Neural progenitor cell (in vitro differentiated cells): ENCODE data around the gene FBXO44. TPM values are rescaled to one million over a fixed set of nuclear protein-coding genes. Genes with fewer than 3 reads are reported as not detected.

Source experiments
- DNase-seq: peaks from one replicate; pipeline ENCODE4 v3.0.0-alpha.2; 2016; ENCODE audit warnings: low spot score
- H2AFZ ChIP-seq: fragments of 200-600 bp; sonication (generic); replicated peaks from 2 replicates; pipeline ENCODE4 v1.6.1; 2016; ENCODE audit warnings: antibody characterized with exemption
- H3F3A ChIP-seq: fragments of 200-600 bp; sonication (generic); 2 replicates; pipeline ENCODE4 v1.6.1; 2016; ENCODE audit warnings: antibody characterized with exemption, low read depth
- H3K27ac ChIP-seq: fragments of 200-600 bp; sonication (generic); 2 replicates; pipeline ENCODE4 v1.5.1; 2016; ENCODE audit warnings: mild to moderate bottlenecking
- H3K27me3 ChIP-seq: fragments of 200-600 bp; sonication (generic); 2 replicates; pipeline ENCODE4 v1.6.1; 2016; ENCODE audit warnings: mild to moderate bottlenecking, moderate library complexity
- H3K36me3 ChIP-seq: fragments of 200-600 bp; sonication (generic); 2 replicates; pipeline ENCODE4 v1.5.1; 2016
- H3K4me1 ChIP-seq: fragments of 200-600 bp; sonication (generic); 2 replicates; pipeline ENCODE4 v1.6.1; 2016; ENCODE audit warnings: mixed run types
- H3K4me2 ChIP-seq: fragments of 200-600 bp; sonication (generic); 2 replicates; pipeline ENCODE4 v1.6.1; 2016
- H3K4me3 ChIP-seq: fragments of 200-600 bp; sonication (generic); 2 replicates; pipeline ENCODE4 v1.5.1; 2016
- H3K79me2 ChIP-seq: fragments of 200-600 bp; sonication (generic); 2 replicates; pipeline ENCODE4 v1.6.1; 2016; ENCODE audit warnings: low read depth
- H3K9ac ChIP-seq: fragments of 200-600 bp; sonication (generic); 2 replicates; pipeline ENCODE4 v1.6.1; 2016
- H3K9me3 ChIP-seq: fragments of 200-600 bp; sonication (generic); 2 replicates; pipeline ENCODE4 v1.5.1; 2016; ENCODE audit warnings: low read depth
- H4K20me1 ChIP-seq: fragments of 200-600 bp; sonication (generic); 2 replicates; pipeline ENCODE4 v1.6.1; 2016; ENCODE audit warnings: low read depth
- H3K27ac Mint-ChIP-seq: 3 replicates; pipeline ENCODE4 v1.8.0; 2021; ENCODE audit warnings: mixed read lengths
- H3K27me3 Mint-ChIP-seq: 2 replicates; pipeline ENCODE4 v1.8.0; 2022; ENCODE audit warnings: low read depth, mild to moderate bottlenecking, inconsistent platforms, moderate library complexity, mixed read lengths; ENCODE audit not compliant: insufficient read depth
- H3K36me3 Mint-ChIP-seq: 3 replicates; pipeline ENCODE4 v1.8.0; 2021; ENCODE audit warnings: mixed read lengths
- H3K4me1 Mint-ChIP-seq: 3 replicates; pipeline ENCODE4 v1.8.0; 2021; ENCODE audit warnings: mixed read lengths
- H3K4me3 Mint-ChIP-seq: 3 replicates; pipeline ENCODE4 v1.8.0; 2021; ENCODE audit warnings: mild to moderate bottlenecking, moderate library complexity, mixed read lengths
- H3K9me3 Mint-ChIP-seq: 3 replicates; pipeline ENCODE4 v1.8.0; 2020; ENCODE audit warnings: mixed read lengths
- EZH2 ChIP-seq: fragments of 200-600 bp; sonication (generic); IDR thresholded peaks from 2 replicates; pipeline ENCODE4 v1.6.1; 2017; ENCODE audit warnings: antibody characterized with exemption, mild to moderate bottlenecking, moderate library complexity
- EZH2phosphoT487 ChIP-seq: fragments of 200-600 bp; sonication (generic); IDR thresholded peaks from 2 replicates; pipeline ENCODE4 v1.6.1; 2017; ENCODE audit warnings: antibody characterized with exemption
- total RNA-seq: library from RNA; depleted of rRNA; stranded (reverse); fragments of >200 nt; gene quantifications from 2 replicates; pipeline ENCODE4 v1.2.3, GENCODE V29; 2015; ENCODE audit warnings: low replicate concordance
- TF ChIP-seq, protein P1 (sequence below): fragments of 200-600 bp; sonication (generic); IDR thresholded peaks from 2 replicates; pipeline ENCODE4 v1.5.1; 2017; ENCODE audit warnings: antibody characterized with exemption, mild to moderate bottlenecking

The FBXO44 gene
- total RNA-seq, 1 donor from 2014 or later = 5.3 TPM

- Mint-ChIP-seq H3K36me3 (peaks cover 6% of the 10 kb centered on the region), H3K4me1 (peaks cover 5% of the 10 kb centered on the region), H3K4me3 (no peak overlapping the region), H3K27ac (no peak overlapping the region), H3K9me3 (no peaks in the 10 kb centered on the region), H3K27me3 (peaks cover 9% of the 10 kb centered on the region)
- no peak overlapping the region for H3K27ac ChIP-seq
- no peak overlapping the region for H3K9ac ChIP-seq
- no peaks in the 10 kb centered on the region for H3K9me3 ChIP-seq
- no peaks in the 10 kb centered on the region for H3K79me2 ChIP-seq
- no peak overlapping the region for H3K4me3 ChIP-seq
- DNase-seq = no peak
- no peak overlapping the region for H2AFZ ChIP-seq
- TF ChIP-seq EZH2 = no peak
- TF ChIP-seq, protein P1, sequence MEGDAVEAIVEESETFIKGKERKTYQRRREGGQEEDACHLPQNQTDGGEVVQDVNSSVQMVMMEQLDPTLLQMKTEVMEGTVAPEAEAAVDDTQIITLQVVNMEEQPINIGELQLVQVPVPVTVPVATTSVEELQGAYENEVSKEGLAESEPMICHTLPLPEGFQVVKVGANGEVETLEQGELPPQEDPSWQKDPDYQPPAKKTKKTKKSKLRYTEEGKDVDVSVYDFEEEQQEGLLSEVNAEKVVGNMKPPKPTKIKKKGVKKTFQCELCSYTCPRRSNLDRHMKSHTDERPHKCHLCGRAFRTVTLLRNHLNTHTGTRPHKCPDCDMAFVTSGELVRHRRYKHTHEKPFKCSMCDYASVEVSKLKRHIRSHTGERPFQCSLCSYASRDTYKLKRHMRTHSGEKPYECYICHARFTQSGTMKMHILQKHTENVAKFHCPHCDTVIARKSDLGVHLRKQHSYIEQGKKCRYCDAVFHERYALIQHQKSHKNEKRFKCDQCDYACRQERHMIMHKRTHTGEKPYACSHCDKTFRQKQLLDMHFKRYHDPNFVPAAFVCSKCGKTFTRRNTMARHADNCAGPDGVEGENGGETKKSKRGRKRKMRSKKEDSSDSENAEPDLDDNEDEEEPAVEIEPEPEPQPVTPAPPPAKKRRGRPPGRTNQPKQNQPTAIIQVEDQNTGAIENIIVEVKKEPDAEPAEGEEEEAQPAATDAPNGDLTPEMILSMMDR = no peak
- no peak for TF ChIP-seq EZH2phosphoT487
- H3K27me3 ChIP-seq = peaks cover 24% of the 10 kb centered on the region
- H3K36me3 ChIP-seq = no peaks in the 10 kb centered on the region
- no peak overlapping the region for H3K4me2 ChIP-seq
- H4K20me1 ChIP-seq = peaks cover 4% of the 10 kb centered on the region
- no peaks in the 10 kb centered on the region for H3K4me1 ChIP-seq
- H3F3A ChIP-seq = peaks cover 10% of the 10 kb centered on the region
Measured at GRCh38 chr1:11668516-11668915, 13.8 kb downstream of the FBXO44 start.

DNA sequence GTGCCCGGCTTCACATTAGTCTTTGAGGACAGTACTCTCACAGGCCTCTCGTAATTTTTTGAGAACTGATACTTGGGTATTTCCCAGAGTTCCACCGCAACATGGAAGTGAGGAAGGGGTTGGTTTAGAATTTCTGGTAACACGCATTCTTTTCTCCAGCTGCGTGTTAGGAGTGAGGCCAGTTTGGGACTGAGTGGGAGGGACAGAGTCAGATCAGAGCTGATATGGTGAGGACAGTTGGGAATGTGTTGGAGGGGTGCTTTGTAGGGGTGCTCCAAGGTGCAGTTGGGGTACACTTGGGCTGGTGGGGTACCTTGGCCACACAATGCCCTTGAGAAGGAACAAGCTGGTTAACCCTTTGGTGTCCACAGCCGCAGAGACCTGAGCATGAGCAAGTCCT, 16.1 kb downstream of the FBXO44 start:
- Histone ChIP-seq H3K27ac (no peak overlapping the region), H3K9me3 (no peaks in the 10 kb centered on the region), H2AFZ (no peak overlapping the region), H4K20me1 (peaks cover 3% of the 10 kb centered on the region), H3K4me3 (no peak overlapping the region), H3K4me1 (no peaks in the 10 kb centered on the region), H3K27me3 (peaks cover 2% of the 10 kb centered on the region), H3K4me2 (no peak overlapping the region), H3K79me2 (no peaks in the 10 kb centered on the region), H3K9ac (no peak overlapping the region), H3F3A (no peaks in the 10 kb centered on the region), H3K36me3 (no peaks in the 10 kb centered on the region)
- no peaks in the 10 kb centered on the region for H3K9me3 Mint-ChIP-seq
- H3K27ac Mint-ChIP-seq = no peak overlapping the region
- H3K27me3 Mint-ChIP-seq = peaks cover 5% of the 10 kb centered on the region
- no peak for TF ChIP-seq EZH2phosphoT487
- H3K36me3 Mint-ChIP-seq = peaks cover 9% of the 10 kb centered on the region
- no peak for DNase-seq
- H3K4me3 Mint-ChIP-seq = no peak overlapping the region
- peaks cover 5% of the 10 kb centered on the region for H3K4me1 Mint-ChIP-seq

DNA sequence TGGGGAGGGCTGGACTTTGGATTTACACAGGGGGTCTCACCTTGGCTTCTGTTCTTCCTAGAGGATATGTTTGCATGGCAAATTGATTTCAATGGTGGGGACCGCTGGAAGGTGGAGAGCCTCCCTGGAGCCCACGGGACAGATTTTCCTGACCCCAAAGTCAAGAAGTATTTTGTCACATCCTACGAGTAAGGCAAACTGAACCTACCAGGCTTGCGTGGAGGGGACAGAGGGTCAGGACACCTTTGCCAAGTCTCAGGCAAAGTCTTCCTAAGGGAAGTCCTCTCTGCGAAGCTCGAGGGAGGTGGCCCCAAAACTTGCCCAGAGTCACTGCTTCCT, 16.5 kb downstream of the FBXO44 start:
- no peak for DNase-seq
- no peak overlapping the region for H3K4me3 ChIP-seq
- H3K36me3 Mint-ChIP-seq = peaks cover 10% of the 10 kb centered on the region
- H3K27me3 ChIP-seq = no peaks in the 10 kb centered on the region
- TF ChIP-seq EZH2 (no peak), EZH2phosphoT487 (no peak)
- TF ChIP-seq, protein P1 = no peak
- H2AFZ ChIP-seq = no peak overlapping the region
- peaks cover 3% of the 10 kb centered on the region for H3K27me3 Mint-ChIP-seq
- peaks cover 5% of the 10 kb centered on the region for H3K4me1 Mint-ChIP-seq
- no peak overlapping the region for H3K4me3 Mint-ChIP-seq
- H3K27ac Mint-ChIP-seq = no peak overlapping the region
- H3K9me3 Mint-ChIP-seq = no peaks in the 10 kb centered on the region
- no peak overlapping the region for H3K27ac ChIP-seq
- peaks cover 4% of the 10 kb centered on the region for H4K20me1 ChIP-seq
- H3K36me3 ChIP-seq = no peaks in the 10 kb centered on the region
- H3K4me2 ChIP-seq = no peak overlapping the region
- H3K9me3 ChIP-seq = no peaks in the 10 kb centered on the region
- H3K79me2 ChIP-seq = no peaks in the 10 kb centered on the region
- H3K4me1 ChIP-seq = no peaks in the 10 kb centered on the region
- no peak overlapping the region for H3K9ac ChIP-seq
- no peaks in the 10 kb centered on the region for H3F3A ChIP-seq

DNA sequence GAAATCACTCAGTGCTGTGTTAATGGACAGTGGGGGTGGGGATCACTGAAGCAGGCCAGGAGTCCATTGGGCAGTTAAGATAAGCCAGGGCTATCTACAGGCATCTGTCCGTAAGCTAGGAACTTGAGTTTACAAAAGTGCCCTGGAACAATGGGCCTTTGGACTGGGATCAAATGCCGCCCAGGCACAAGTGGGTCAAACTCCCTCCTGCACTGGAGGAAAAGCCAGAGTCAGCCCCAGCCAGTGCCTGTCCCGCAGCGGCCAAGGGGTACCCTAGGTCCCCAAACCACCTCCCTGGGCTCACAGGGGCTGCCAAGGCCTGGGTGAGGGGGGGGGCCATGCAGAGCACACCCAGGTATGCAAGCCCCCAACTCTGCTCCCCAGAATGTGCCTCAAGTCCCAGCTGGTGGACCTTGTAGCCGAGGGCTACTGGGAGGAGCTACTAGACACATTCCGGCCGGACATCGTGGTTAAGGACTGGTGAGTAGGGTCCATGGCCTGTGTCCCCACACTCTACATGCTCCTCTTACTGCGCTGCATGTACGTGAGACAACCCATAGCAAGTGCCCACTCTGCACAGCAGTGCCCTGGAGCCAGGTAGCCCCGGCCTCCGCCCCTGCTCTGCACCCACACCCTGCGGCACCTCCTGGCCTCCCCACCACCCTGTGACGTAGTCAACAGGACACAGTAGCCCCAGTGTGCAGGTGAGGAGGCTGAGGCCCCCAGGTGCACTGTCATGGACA, 17.0 kb downstream of the FBXO44 start:
- Histone ChIP-seq H3K9ac (no peak overlapping the region), H3K4me2 (no peak overlapping the region), H3F3A (no peaks in the 10 kb centered on the region), H3K9me3 (no peaks in the 10 kb centered on the region), H2AFZ (no peak overlapping the region), H3K4me3 (no peak overlapping the region), H4K20me1 (peaks cover 9% of the 10 kb centered on the region), H3K4me1 (no peaks in the 10 kb centered on the region), H3K27me3 (no peaks in the 10 kb centered on the region), H3K27ac (no peak overlapping the region), H3K36me3 (no peaks in the 10 kb centered on the region), H3K79me2 (no peaks in the 10 kb centered on the region)
- Mint-ChIP-seq H3K27ac (no peak overlapping the region), H3K4me1 (peaks cover 5% of the 10 kb centered on the region), H3K9me3 (no peaks in the 10 kb centered on the region), H3K36me3 (peaks cover 10% of the 10 kb centered on the region), H3K4me3 (no peak overlapping the region), H3K27me3 (peaks cover 2% of the 10 kb centered on the region)
- TF ChIP-seq EZH2 = no peak
- no peak for DNase-seq
